ENCODE results near the gene CELF2. TPM values are rescaled to one million over a fixed set of nuclear protein-coding genes. Genes with fewer than 3 reads are reported as not detected.

Gene CELF2
- total and polyA plus RNA-seq, 2 of the 4 experiments (the other 2 are of a cell fraction), result 3.5 to 6.6 TPM

DNA sequence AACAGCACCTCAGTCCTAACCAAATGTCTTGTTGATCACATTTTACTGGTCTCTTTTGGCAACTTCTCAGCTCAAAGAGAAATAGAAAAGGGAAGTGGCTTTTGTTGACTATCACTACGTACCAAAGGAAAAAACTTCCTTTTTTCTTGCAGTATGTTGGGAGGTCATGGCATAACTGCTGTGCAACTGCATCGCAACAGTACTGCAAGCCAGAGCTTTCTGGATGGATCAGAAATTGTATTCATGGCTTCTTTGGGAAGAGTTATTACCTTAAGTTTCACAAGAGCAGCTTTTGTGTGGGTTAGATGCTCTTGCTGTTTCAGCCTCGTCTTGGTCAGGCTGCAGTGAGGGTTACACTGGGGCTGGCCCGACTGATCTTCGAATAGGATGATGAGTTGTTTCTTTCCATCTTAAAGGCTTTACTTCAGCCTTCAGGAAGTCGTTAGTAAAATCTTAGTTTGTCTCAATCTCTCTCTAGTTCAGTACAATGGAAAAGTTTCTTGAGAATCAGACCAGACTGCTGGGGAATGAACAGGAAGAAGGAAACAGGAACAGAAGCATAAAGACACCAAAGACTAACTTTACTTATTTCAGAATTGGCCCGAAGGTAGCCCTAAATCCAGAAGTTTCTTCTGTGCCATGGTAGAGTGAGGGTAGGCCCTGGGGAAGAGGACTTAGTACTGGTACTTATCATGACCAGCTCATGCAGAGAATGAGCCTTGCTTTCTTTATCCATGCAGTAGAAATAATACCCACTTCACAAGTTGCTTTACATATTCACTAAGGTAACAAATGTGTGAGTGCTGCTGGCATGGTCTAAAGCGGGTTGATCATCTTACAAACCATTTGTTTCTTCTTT, 153.6 kb downstream of the CELF2 start:
- in situ Hi-C loops (cut with MboI; ENCODE audit: low sequenced_read_pairs), result no loop called here
- H2AK5ac ChIP-seq (ENCODE audit: low read depth, low read length), result no peak overlapping the region
- ATAC-seq (ENCODE audit: low read depth), result no peak
- no peak overlapping the region for H3K4me3 ChIP-seq (ENCODE audit: insufficient read depth, low read depth, low read length)
- H2BK15ac ChIP-seq (ENCODE audit: low read depth, low read length), result no peak overlapping the region
- H3K27me3 ChIP-seq (ENCODE audit: control insufficient read depth, insufficient read depth, low read length), result no peaks in the 10 kb centered on the region
- no peak overlapping the region for H3K4me2 ChIP-seq (ENCODE audit: low read depth, low read length)
- no peak overlapping the region for H2BK20ac ChIP-seq (ENCODE audit: low read depth, low read length)
- no peaks in the 10 kb centered on the region for H3K9me3 ChIP-seq (ENCODE audit: control insufficient read depth, insufficient read depth, low read length)
- H4K20me1 ChIP-seq (ENCODE audit: insufficient read depth, low read length), result no peaks in the 10 kb centered on the region
- H4K8ac ChIP-seq (ENCODE audit: low read depth in 2 of 2, low read length in 2 of 2), result no peak overlapping the region
- intact Hi-C loops (cut with micrococcal nuclease), result no loop called here
- CTCF ChIA-PET, result no interaction called here
- no peak overlapping the region for H3K27ac ChIP-seq (ENCODE audit: insufficient read depth, low read length)
- dilution Hi-C loops (cut with HindIII; ENCODE audit: low sequenced_read_pairs, unreplicated experiment), result no loop called here
- H3K79me1 ChIP-seq (ENCODE audit: low read depth in 1 of 2, low read length in 2 of 2), result no peaks in the 10 kb centered on the region
- H3K4me1 ChIP-seq (ENCODE audit: control insufficient read depth, insufficient read depth, low read length), result no peaks in the 10 kb centered on the region
- no peak overlapping the region for H2AFZ ChIP-seq (replicated peaks; ENCODE audit: low read length, poor library complexity)
- no peak overlapping the region for H4K5ac ChIP-seq (ENCODE audit: low read depth, low read length)
- no peak for DNase-seq
- no peak overlapping the region for H3K9ac ChIP-seq (ENCODE audit: low read depth, low read length)
- POLR2A ChIA-PET (ENCODE audit: unreplicated experiment), result no interaction called here
- no peak overlapping the region for H3K56ac ChIP-seq (ENCODE audit: extremely low read depth, insufficient read depth, low read length)
- H2BK5ac ChIP-seq (ENCODE audit: low read depth, low read length, poor library complexity, severe bottlenecking), result no peak overlapping the region
- no TSS peak for BruUV-seq (replicated peaks)
- no peak overlapping the region for H3K14ac ChIP-seq (replicated peaks; ENCODE audit: low read depth, low read length)
- H4K91ac ChIP-seq (ENCODE audit: insufficient read depth, low read depth, low read length), result no peak overlapping the region
- H2AK9ac ChIP-seq (replicated peaks; ENCODE audit: low read depth, low read length, poor library complexity), result no peak overlapping the region
- H3K36me3 ChIP-seq (ENCODE audit: control insufficient read depth, insufficient read depth, low read length), result no peaks in the 10 kb centered on the region
- WGBS, 2 experiments (ENCODE audit: extremely low coverage in 2 of 2, insufficient read length in 1 of 2), result no CpG with 5 or more reads among the region's 8 CpGs
- no peak overlapping the region for H3K18ac ChIP-seq (ENCODE audit: low read depth, low read length)
- 0 out of 2 replicates have a peak, but pooled peaks cover under 1% of the 10 kb centered on the region for H3K9me1 ChIP-seq (ENCODE audit: insufficient read depth, low read length)
- no peak overlapping the region for H3K4ac ChIP-seq (ENCODE audit: low read depth, low read length)
- H2BK120ac ChIP-seq (ENCODE audit: low read depth, low read length), result no peak overlapping the region
- H3K23ac ChIP-seq (ENCODE audit: low read depth, low read length), result no peak overlapping the region
- TF ChIP-seq MAZ (IDR thresholded peaks at IDR 0.05; ENCODE audit: borderline replicate concordance, low read depth, low read length), result no peak
- TF ChIP-seq MAFK (IDR thresholded peaks at IDR 0.05; ENCODE audit: low read depth, low read length), result no peak
- no peak for TF ChIP-seq SMC3 (IDR thresholded peaks at IDR 0.05; ENCODE audit: low read depth, low read length)
- TF ChIP-seq, protein P1, sequence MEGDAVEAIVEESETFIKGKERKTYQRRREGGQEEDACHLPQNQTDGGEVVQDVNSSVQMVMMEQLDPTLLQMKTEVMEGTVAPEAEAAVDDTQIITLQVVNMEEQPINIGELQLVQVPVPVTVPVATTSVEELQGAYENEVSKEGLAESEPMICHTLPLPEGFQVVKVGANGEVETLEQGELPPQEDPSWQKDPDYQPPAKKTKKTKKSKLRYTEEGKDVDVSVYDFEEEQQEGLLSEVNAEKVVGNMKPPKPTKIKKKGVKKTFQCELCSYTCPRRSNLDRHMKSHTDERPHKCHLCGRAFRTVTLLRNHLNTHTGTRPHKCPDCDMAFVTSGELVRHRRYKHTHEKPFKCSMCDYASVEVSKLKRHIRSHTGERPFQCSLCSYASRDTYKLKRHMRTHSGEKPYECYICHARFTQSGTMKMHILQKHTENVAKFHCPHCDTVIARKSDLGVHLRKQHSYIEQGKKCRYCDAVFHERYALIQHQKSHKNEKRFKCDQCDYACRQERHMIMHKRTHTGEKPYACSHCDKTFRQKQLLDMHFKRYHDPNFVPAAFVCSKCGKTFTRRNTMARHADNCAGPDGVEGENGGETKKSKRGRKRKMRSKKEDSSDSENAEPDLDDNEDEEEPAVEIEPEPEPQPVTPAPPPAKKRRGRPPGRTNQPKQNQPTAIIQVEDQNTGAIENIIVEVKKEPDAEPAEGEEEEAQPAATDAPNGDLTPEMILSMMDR (conservative IDR thresholded peaks at IDR 0.05; ENCODE audit: low read depth, low read length), result no peak
- TF ChIP-seq RFX5 (IDR thresholded peaks at IDR 0.05; ENCODE audit: low read depth, low read length), result no peak
- no peak for TF ChIP-seq POLR2A (IDR thresholded peaks at IDR 0.05; ENCODE audit: low read depth, low read length)
- TF ChIP-seq RCOR1 (IDR thresholded peaks at IDR 0.05; ENCODE audit: insufficient replicate concordance, low read length), result no peak
- TF ChIP-seq NFE2L2 (IDR thresholded peaks at IDR 0.05; ENCODE audit: low read depth, low read length), result no peak
- TF ChIP-seq, protein P2, sequence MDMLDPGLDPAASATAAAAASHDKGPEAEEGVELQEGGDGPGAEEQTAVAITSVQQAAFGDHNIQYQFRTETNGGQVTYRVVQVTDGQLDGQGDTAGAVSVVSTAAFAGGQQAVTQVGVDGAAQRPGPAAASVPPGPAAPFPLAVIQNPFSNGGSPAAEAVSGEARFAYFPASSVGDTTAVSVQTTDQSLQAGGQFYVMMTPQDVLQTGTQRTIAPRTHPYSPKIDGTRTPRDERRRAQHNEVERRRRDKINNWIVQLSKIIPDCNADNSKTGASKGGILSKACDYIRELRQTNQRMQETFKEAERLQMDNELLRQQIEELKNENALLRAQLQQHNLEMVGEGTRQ (IDR thresholded peaks at IDR 0.05; ENCODE audit: low read depth, low read length), result no peak
- TF ChIP-seq MXI1 (IDR thresholded peaks at IDR 0.05; ENCODE audit: borderline replicate concordance, low read depth, low read length), result no peak
- TF ChIP-seq CEBPB (IDR thresholded peaks at IDR 0.05; ENCODE audit: low read depth, low read length), result no peak
- TF ChIP-seq FOS (IDR thresholded peaks at IDR 0.05; ENCODE audit: low read depth, low read length), result no peak
- TF ChIP-seq BHLHE40 (IDR thresholded peaks at IDR 0.05; ENCODE audit: low read depth, low read length), result no peak
- no peak for TF ChIP-seq RAD21 (IDR thresholded peaks at IDR 0.05; ENCODE audit: low read length)
- TF ChIP-seq, protein P3, sequence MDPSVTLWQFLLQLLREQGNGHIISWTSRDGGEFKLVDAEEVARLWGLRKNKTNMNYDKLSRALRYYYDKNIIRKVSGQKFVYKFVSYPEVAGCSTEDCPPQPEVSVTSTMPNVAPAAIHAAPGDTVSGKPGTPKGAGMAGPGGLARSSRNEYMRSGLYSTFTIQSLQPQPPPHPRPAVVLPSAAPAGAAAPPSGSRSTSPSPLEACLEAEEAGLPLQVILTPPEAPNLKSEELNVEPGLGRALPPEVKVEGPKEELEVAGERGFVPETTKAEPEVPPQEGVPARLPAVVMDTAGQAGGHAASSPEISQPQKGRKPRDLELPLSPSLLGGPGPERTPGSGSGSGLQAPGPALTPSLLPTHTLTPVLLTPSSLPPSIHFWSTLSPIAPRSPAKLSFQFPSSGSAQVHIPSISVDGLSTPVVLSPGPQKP (IDR thresholded peaks at IDR 0.05; ENCODE audit: borderline replicate concordance, low read depth, low read length), result no peak
